HG02870 (cell line): ENCODE measurements around the gene TP73.
"Not testable (repeated sequence)": the region's sequence is repeated elsewhere in the genome, so short reads cannot be mapped to it uniquely, and the experiment has no call there.

ENCODE experiments used
- ATAC-seq: cut with Tn5 transposase; IDR thresholded peaks from one replicate; pipeline ENCODE4 v1.9.1; 2021; ENCODE audit warnings: mild to moderate bottlenecking, moderate library complexity; ENCODE audit not compliant: unreplicated experiment

TP73 gene

GRCh38 chr1:3740042-3740441 is 87.7 kb downstream of the TP73 start:
- ATAC-seq: no peak

- ATAC-seq: no peak
Measured at GRCh38 chr1:3740752-3741151, 88.4 kb downstream of the TP73 start.

DNA sequence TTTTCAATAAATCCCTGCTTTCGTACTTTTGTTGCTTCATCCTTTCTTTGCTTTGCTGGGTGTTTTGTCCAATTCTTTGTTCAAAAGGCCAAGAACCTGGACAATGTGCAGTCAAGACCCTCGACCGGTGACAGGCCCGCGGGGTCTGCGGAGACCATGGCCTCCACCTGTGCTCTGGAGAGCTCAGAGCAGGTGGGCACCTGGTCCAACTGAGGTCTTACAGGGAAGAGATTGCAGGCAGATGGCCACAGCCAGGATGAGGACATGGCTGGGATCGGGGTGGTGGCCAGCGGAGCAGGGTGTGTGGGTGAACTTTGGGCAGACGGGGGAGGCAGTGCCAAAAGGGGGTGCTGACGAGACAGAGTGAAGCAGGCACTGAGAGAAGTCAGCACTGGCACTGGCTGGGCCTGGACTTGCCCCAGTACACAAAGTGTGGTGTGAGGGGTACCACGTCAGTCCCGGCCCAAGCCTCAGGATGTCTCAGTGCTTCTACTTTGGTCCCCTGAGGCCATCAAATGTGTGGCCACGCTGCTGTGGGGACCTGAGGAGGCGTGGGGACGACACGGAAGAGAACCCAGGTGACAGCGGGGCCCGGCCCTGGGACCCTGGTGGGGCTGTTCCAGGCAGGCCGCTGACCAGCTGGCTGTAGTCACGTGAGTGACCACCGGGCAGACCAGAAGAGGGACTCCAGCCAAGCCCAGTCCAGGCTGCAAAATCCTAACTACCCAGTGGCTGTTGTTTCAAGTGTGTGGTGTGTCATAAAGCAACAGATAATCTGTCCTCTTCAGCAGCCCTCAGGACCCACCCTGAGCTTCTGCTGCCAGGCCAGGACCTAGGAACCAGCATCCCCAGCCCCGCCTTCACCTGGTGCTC is 89.5 kb downstream of the TP73 start:
- no peak for ATAC-seq

- no peak for ATAC-seq
Measured at GRCh38 chr1:3742439-3743298, 90.4 kb downstream of the TP73 start.

GRCh38 chr1:3743421-3743820 is 91.1 kb downstream of the TP73 start:
- ATAC-seq: no peak

DNA sequence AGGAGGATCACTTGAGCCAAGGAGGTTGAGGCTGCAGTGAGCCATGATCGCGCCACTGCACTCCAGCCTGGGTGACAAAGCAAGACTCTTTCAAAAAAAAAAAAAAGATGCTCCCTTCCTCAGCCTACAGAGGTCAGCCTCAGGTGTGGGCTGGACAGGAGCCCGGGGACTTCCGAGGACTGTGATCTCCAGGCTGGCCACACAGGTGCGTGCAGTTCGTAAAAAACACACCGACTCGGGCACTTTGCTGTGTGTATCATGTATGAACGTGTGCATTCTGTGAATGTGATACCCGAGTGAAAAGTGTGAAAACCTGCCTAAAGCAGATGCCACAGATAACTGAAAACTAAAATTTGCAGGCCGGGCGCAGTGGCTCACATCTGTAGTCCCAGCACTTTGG is 91.5 kb downstream of the TP73 start:
- ATAC-seq: no peak

DNA sequence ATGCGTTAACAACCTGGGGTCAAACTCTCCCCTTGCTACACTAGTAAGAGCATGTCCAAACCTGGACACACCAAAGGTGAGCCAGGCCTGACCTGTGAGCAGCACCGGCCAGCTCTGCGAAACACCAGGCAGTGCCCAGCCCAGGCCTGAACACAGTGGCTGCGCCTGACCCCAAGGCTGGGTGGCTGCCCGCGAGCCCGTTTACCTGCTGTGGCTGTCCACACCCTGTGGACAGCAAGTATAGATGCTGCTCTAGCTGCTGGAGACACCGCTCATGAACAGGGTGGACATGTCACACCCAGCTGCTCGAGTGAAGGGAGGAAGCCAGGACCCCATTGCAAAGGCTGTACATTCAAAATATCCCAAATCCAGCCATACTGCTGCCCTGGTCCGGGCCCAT is 92.3 kb downstream of the TP73 start:
- ATAC-seq: no peak

DNA sequence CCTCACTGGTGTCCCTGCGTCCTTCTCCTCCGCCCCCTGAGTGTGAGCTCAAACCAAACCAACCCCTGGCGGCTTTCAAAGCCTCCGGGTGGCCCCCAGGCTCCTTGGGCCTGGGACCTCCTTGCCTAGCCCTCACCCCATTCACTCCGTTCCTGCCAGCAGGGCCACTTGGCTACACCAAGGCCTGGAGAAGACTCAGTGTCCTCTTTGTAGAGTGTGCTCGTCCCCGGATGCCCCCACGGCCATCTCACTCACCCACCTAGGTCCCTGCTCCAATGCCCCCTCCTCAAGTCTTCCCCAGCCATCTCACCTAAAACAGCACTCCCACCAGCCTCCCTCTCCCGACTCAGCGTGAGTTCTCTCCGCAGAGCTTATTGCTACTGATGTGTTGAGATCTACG is 92.8 kb downstream of the TP73 start:
- ATAC-seq: no peak

DNA sequence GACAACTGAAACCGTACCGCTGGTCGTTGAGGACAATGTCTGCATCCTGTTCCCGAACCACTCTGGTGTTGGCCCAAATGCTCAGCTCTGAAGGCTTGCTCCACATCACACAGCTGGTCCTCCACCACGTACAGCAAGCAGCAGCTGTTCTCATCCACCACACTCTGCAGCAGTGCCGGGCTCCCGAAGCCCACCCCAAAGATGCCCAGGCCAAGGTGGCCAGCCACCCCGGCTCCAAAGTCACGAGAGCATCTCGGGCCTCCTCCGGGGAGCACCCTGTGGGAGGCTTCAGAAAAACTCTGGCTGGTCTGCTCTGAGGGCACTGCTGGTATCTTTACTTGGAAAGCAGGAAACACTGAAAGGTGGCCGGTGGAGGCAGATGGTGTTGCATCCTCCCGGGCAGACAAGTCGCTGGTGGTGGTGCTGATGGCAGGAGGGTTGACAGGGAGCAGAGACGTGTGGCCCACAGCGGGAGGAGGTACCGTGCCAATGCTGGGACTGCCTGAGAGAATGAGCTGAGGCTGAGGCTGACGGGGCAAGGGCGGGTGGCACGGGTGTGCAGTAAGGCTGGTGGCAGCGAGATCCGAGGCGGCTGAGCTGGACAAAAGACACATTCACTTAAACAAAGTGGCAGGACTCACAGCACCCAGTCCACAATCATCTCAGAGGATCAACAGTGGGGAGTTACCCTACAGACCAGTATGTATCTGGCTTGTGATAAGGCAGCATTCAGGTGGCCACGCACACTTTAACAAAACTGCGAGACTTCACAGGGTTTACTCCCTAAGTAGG is 93.5 kb downstream of the TP73 start:
- no peak for ATAC-seq

DNA sequence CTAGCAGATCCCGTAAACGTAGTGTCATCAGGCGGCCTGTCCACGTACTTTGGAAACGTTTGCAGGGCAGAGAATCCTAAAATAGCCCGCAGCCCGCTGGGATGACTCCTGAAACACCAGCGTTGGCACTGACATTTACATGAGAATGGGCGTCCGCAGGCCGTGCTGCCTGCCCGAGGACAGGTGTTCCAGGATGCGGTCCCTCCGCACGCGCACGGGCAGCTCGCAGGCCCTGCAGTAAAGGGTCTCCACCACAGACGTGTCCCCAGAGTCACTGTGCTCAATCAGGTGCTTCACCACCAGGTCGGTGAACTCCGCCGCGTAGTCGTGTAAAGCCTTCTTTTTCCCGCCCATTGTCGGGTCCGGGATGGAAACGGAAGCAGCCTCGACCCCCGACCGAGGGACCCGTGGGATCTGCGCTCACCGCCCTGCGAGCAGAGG is 94.1 kb downstream of the TP73 start:
- ATAC-seq: no peak

GRCh38 chr1:3746830-3747521 is 94.7 kb downstream of the TP73 start:
- peak; percentile 70 for ATAC-seq

DNA sequence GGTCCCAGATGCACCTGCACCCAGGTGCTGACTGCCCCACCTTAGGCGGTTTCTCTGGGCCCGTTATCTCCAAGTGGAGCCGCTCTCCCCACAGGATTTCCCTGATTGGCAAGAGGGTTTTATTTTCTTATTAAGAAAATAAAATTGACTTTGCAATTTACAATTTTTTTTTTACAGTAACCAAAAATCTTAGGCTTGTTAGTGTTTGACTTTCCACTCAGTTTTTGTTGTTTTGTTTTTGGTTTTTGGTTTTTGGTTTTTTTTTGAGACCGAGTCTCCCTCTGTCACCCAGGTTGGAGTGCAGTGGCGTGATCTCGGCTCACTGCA is 95.2 kb downstream of the TP73 start:
- ATAC-seq: no peak

DNA sequence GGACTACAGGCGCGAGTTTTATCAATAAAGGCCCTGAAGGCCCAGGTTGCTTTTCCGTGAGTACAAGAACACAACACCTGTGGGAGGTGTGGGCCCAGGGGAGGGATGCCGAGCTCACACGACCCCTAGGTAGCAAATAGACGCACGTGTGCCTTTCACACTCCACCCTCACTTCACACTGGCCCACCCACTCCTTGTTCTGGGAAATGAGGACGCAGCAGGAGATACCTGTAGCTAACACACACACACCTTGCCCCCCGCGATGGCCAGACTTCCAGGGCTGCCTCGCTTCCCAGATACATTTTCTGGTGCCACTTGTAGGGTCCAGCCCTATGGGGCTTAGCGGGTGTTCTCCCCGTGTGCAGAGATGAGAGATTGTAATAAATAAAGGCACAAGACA is 95.6 kb downstream of the TP73 start:
- no peak for ATAC-seq

- not testable (repeated sequence) for ATAC-seq
Measured at GRCh38 chr1:3748316-3748900, 96.1 kb downstream of the TP73 start.

- no peak for ATAC-seq
Measured at GRCh38 chr1:3749512-3749911, 97.2 kb downstream of the TP73 start.

DNA sequence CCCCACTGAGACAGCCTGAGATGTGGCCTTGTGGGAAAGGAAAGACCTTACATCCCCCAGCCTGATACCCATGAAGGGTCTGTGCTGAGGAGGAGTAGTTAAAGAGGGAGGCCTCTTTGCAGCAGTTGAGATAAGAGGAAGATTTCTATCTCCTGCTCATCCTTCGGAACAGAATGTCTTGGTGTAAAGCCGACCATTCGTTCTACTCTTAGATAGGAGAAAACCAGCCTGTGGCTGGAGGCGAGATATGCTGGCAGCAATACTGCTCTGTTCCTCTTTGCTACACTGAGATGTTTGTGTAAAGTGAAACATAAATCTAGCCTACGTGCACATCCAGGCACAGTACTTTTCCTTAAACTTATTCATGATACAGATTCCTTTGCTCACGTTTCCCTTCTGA is 98.4 kb downstream of the TP73 start:
- ATAC-seq: no peak

DNA sequence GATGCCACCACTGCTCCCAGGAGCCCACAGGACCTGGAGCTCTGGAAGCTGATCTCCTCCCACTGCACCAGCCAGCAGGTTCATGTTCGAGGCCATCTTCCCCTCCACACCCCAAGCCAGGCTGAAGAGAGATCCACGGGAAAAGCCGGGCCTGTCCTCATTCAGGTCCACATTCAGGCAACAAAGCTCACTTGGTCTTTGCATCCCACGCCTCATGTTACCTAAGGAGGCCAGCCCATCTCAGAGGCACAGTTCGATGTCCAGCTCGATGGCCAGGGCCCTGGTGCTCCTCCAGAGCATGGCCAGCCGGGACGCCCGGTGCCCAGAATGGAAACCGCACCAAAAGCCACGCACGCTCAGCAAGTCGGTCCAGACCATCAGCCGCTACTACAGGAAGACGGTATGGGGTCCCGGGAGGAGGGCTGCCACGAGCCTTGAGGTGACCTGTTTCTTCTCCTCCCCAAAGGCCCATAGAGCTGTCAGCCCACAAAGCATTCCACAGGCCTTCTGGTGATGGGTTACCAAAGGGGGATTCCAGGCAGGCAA is 100.2 kb downstream of the TP73 start, which contains the start of gene CCDC27:
Gene CCDC27 (plus strand): TSS at position 51 of the 546 bp plus-strand sequence. CDS start 32 bp downstream, at position 83.
- ATAC-seq: no peak

- ATAC-seq: no peak
Measured at GRCh38 chr1:3753656-3754454, 101.5 kb downstream of the TP73 start.

GRCh38 chr1:3756394-3756793 is 104.1 kb downstream of the TP73 start:
- ATAC-seq: no peak
